Endothelial cell of umbilical vein (primary cell): ENCODE data around the gene HYAL2. TPM values are rescaled to one million over a fixed set of nuclear protein-coding genes. Genes with fewer than 3 reads are reported as not detected.
A peak's percentile ranks its signal among the peaks of the same experiment; 100 is the strongest.

Source experiments
- BruUV-seq: library from RNA; stranded (reverse); fragments of 400-500 nt; replicated peaks from 2 replicates; lab custom pipeline; 2021; lab: Mats Ljungman, UMichigan
- CTCF ChIA-PET: fragments of 300-600, 350-600 bp; sonication (Branson Sonifier 250); formaldehyde crosslinking; loops from one replicate; lab custom pipeline; 2021; ENCODE audit warnings: antibody characterized with exemption, inconsistent platforms; lab: Charles Lee
- POLR2A ChIA-PET: fragments of 300-600, 350-600 bp; sonication (Branson Sonifier 250); formaldehyde crosslinking; loops from one replicate; lab custom pipeline; 2021; ENCODE audit warnings: antibody characterized with exemption, inconsistent platforms; lab: Charles Lee
- DNase-seq: peaks from one replicate; pipeline ENCODE4 v3.0.0-alpha.2; 2011; ENCODE audit warnings: low read depth, low spot score
- FAIRE-seq: peaks from 2 replicates; lab custom pipeline; 2011; peaks lifted over from hg19 to GRCh38; lab: Jason Lieb, UNC
- H2AFZ ChIP-seq: 2 replicates; pipeline ENCODE4 v1.6.0; 2012; ENCODE audit warnings: low read depth, low read length, control low read depth, inconsistent platforms
- H3K27ac ChIP-seq: 2 replicates; pipeline ENCODE4 v1.5.1; 2011; ENCODE audit warnings: low read depth, mild to moderate bottlenecking, control low read depth, low read length, moderate library complexity; ENCODE audit not compliant: insufficient read depth
- H3K27me3 ChIP-seq, 2 experiments: 2 replicates each; pipeline versions ENCODE4 v1.6.0 to v1.6.1; 2011; ENCODE audit warnings: low read length in 2 of 2, mixed read lengths in 1 of 2; ENCODE audit not compliant: control insufficient read depth in 2 of 2, insufficient read depth in 2 of 2
- H3K36me3 ChIP-seq, 2 experiments: 2 replicates in 1 of 2; 3 replicates in 1 of 2; pipeline ENCODE4 v1.5.1; 2011; ENCODE audit warnings: low read length in 2 of 2, mild to moderate bottlenecking in 1 of 2, moderate library complexity in 1 of 2; ENCODE audit not compliant: control insufficient read depth in 2 of 2, insufficient read depth in 2 of 2; ENCODE audit errors: extremely low read depth in 1 of 2
- H3K4me1 ChIP-seq: 3 replicates; pipeline ENCODE4 v1.5.1; 2011; ENCODE audit warnings: mild to moderate bottlenecking, low read length; ENCODE audit not compliant: control insufficient read depth, insufficient read depth; ENCODE audit errors: extremely low read depth
- H3K4me2 ChIP-seq: 2 replicates; pipeline ENCODE4 v1.6.1; 2011; ENCODE audit warnings: low read length, control low read depth, mixed read lengths; ENCODE audit not compliant: insufficient read depth
- H3K4me3 ChIP-seq, 3 experiments: fragments of 200-600 bp in 1 of 3; sonication (generic), shearing (Covaris generic) in 1 of 3; replicated peaks in 1 of 3; 2 replicates each; pipeline ENCODE4 v1.5.1; 2011 to 2016; ENCODE audit warnings: control low read depth in 3 of 3, low read length in 3 of 3, mild to moderate bottlenecking in 2 of 3, inconsistent platforms in 1 of 3, low read depth in 1 of 3, moderate library complexity in 1 of 3; ENCODE audit not compliant: insufficient read depth in 1 of 3
- H3K79me2 ChIP-seq: 2 replicates; pipeline ENCODE4 v1.6.0; 2012; ENCODE audit warnings: low read length, inconsistent platforms; ENCODE audit not compliant: control insufficient read depth, insufficient read depth
- H3K9ac ChIP-seq: replicated peaks from 2 replicates; pipeline ENCODE3; 2011; ENCODE audit warnings: low read length, control low read depth; ENCODE audit not compliant: insufficient read depth; ENCODE audit errors: extremely low read depth
- H3K9me1 ChIP-seq: replicated peaks from 3 replicates; pipeline ENCODE4 v1.6.0; 2011; ENCODE audit warnings: mild to moderate bottlenecking, low read length; ENCODE audit not compliant: control insufficient read depth, insufficient read depth; ENCODE audit errors: extremely low read depth
- H3K9me3 ChIP-seq: replicated peaks from 2 replicates; pipeline ENCODE4 v1.5.1; 2012; ENCODE audit warnings: low read length, inconsistent platforms; ENCODE audit not compliant: control insufficient read depth, insufficient read depth
- H4K20me1 ChIP-seq: replicated peaks from 2 replicates; pipeline ENCODE3; 2011; ENCODE audit warnings: mild to moderate bottlenecking, low read length; ENCODE audit not compliant: control insufficient read depth, insufficient read depth; ENCODE audit errors: extremely low read depth
- FOS ChIP-seq: IDR thresholded peaks from 2 replicates; pipeline ENCODE4 v1.6.1; 2011; ENCODE audit warnings: mild to moderate bottlenecking, low read length, moderate library complexity, borderline replicate concordance; ENCODE audit not compliant: insufficient read depth
- JUN ChIP-seq: IDR thresholded peaks from 2 replicates; pipeline ENCODE4 v1.6.1; 2011; ENCODE audit warnings: borderline replicate concordance, low read depth; ENCODE audit not compliant: insufficient read length, insufficient read depth
- dilution Hi-C: fragments of 300-500 bp; cut with MboI; formaldehyde crosslinking; loops from one replicate; pipeline ENCODE4 v1.15.0; 2019; ENCODE audit warnings: low sequenced_read_pairs; ENCODE audit not compliant: extremely low pct_ligation_motif_present
- intact Hi-C: fragments of 100-400 bp; cut with micrococcal nuclease; formaldehyde crosslinking; loops from one replicate; pipeline ENCODE4 v1.10.0; 2022
- polyA plus RNA-seq, 4 experiments: library from polyadenylated mRNA; depleted of rRNA in 3 of 4; stranded (reverse) in 3 of 4; unstranded in 1 of 4; fragments of >200 nt; gene quantifications; 2 replicates each; pipeline versions ENCODE4 v1.2.1 to v1.2.3, GENCODE V29; 2011 to 2012; ENCODE audit warnings: missing spikeins in 1 of 4
- total RNA-seq: library from RNA; stranded (reverse); gene quantifications from 2 replicates; pipeline ENCODE4 v1.2.3, GENCODE V29; 2021
- TF ChIP-seq, protein P1 (sequence below): IDR thresholded peaks from 2 replicates; pipeline ENCODE4 v1.6.1; 2011; ENCODE audit not compliant: insufficient read depth, insufficient read length
- TF ChIP-seq, protein P2 (sequence below), 2 donors: IDR thresholded peaks; 1 replicate in 1 of 2; 2 replicates in 1 of 2; pipeline ENCODE4 v1.5.1; 2011; ENCODE audit warnings: low read length in 2 of 2, mild to moderate bottlenecking in 2 of 2, moderate library complexity in 2 of 2, control low read depth in 1 of 2, inconsistent platforms in 1 of 2, low read depth in 1 of 2; ENCODE audit not compliant: insufficient read depth in 1 of 2; ENCODE audit errors: extremely low read depth in 1 of 2

The HYAL2 gene
- total and polyA plus RNA-seq, 2 donors (not counting 3 experiments of a cell fraction or from before 2014, with no cell fraction given): 266 to 970 TPM

DNA sequence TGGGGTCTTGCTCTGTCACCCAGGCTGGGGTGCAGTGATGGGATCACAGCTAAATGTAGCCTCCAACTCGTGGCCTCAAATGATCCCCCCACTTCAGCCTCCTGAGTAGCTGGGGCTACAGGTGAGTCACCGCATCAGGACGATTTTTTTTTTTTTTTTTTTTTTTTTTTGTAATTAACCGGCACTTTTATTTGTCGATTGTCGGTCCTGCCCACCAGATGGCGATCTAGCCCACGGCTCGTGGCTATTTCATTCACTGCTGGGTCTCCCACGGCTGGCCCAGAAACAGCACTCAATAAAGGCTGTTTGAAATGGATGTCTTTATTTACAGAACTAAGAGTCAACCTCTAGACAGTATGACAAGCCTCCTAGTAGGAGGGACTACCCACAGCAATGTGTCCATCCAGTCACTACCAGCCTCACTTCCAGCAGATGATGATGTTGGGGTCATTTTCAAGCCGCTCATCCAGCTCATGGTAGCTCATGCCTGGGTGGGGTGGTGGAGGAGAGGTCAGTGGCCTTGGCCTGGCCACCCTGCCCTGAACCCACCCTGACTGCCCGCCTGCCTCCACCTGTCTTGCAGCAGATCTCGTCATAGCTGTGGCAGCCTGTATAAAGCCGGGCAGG, 24.8 kb upstream of the HYAL2 start:
- ChIA-PET CTCF (interaction anchor here (0.6 to 7.7 kb wide), 15 partner anchors 10 to 265 kb away, joined by 3 to 165 read pairs (median 4); partner anchors contain the start of genes C3orf18 and CISH), POLR2A (interaction anchor here (1.0 kb wide), 1 partner anchor 195 kb away, joined by 3 read pairs; no protein-coding TSS in a partner anchor)
- H3K27me3 ChIP-seq: no peaks in the 10 kb centered on the region
- peaks cover 21% of the 10 kb centered on the region for H3K4me1 ChIP-seq
- no peaks in the 10 kb centered on the region for H4K20me1 ChIP-seq
- H3K9me3 ChIP-seq: no peaks in the 10 kb centered on the region
- DNase-seq (peak; percentile 84), FAIRE-seq (peak; percentile 86)
- no TSS peak for BruUV-seq
- no peak overlapping the region for H3K9ac ChIP-seq
- H3K4me3 ChIP-seq: no peak overlapping the region
- H3K4me2 ChIP-seq: no peak overlapping the region
- TF ChIP-seq, protein P1, sequence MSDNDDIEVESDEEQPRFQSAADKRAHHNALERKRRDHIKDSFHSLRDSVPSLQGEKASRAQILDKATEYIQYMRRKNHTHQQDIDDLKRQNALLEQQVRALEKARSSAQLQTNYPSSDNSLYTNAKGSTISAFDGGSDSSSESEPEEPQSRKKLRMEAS: no peak
- peak; percentile 38 for TF ChIP-seq JUN
- peak; percentile 60 for TF ChIP-seq FOS
- TF ChIP-seq, protein P2, sequence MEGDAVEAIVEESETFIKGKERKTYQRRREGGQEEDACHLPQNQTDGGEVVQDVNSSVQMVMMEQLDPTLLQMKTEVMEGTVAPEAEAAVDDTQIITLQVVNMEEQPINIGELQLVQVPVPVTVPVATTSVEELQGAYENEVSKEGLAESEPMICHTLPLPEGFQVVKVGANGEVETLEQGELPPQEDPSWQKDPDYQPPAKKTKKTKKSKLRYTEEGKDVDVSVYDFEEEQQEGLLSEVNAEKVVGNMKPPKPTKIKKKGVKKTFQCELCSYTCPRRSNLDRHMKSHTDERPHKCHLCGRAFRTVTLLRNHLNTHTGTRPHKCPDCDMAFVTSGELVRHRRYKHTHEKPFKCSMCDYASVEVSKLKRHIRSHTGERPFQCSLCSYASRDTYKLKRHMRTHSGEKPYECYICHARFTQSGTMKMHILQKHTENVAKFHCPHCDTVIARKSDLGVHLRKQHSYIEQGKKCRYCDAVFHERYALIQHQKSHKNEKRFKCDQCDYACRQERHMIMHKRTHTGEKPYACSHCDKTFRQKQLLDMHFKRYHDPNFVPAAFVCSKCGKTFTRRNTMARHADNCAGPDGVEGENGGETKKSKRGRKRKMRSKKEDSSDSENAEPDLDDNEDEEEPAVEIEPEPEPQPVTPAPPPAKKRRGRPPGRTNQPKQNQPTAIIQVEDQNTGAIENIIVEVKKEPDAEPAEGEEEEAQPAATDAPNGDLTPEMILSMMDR (IDR thresholded peaks at IDR 0.05; ENCODE audit: extremely low read depth in 1 of 2, insufficient read depth in 1 of 2, low read depth in 1 of 2, low read length in 2 of 2): peak; percentile 63 to 64
- H3K27ac ChIP-seq: no peak overlapping the region
- no peaks in the 10 kb centered on the region for H3K79me2 ChIP-seq
- peaks cover 0 to 4% of the 10 kb centered on the region in 2 experiments for H3K36me3 ChIP-seq
- no peak overlapping the region for H2AFZ ChIP-seq
- dilution Hi-C loops (no loop called here), intact Hi-C loops (loop anchor here (1.0 to 5.0 kb wide), 5 partner anchors 41 to 265 kb away; no protein-coding TSS in a partner anchor)
- no peaks in the 10 kb centered on the region for H3K9me1 ChIP-seq
